ENCODE data around the gene CORO2A.

GRCh38 chr9:98229620-98230019, 37.2 kb upstream of the CORO2A start:
- no peak for TF ChIP-seq CTCF (conservative IDR thresholded peaks at IDR 0.05)
- TF ChIP-seq ZFX (IDR thresholded peaks at IDR 0.05) = no peak
